ENCODE data around the gene CCDC88A. TPM values are rescaled to one million over a fixed set of nuclear protein-coding genes. Genes with fewer than 3 reads are reported as not detected.

CCDC88A gene
- total RNA-seq, 2 donors from 2014 or later = 49.0 to 50.4 TPM

DNA sequence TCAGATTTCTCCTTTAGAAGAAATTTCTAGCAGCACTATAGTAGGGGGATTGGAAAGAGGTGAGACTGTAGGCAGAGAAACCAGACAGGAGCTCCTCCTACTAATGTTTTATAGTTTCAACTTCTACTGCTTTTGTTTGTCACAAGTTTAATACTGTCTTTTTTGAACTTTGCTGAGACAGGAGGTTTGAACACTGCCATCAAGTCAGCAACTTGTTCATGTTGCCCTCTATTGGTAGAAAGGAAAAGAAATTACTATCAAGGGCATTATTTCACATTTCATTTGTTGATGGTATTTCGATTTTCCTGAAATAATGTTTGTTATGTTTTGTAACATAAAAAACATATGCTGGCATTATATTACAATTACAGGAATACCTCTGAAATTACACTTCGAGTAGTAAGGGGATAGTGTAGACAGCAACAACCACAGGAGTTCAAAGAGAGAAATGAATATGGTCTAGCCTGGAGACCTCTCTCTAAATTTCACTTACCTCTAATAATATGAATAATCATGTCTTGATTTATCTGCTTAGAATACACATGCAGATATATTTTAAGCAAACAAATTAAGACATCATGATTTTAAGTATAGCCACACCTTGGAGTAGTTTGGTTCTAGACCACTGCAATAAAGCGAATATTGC lies 12.4 kb upstream of the CCDC88A start:
- Histone ChIP-seq H3K4me1 (no peaks in the 10 kb centered on the region), H3K27ac (no peak overlapping the region), H3K27me3 (no peaks in the 10 kb centered on the region), H3K4me3 (no peak overlapping the region), H3K36me3 (replicated peaks in 1 of 2; ENCODE audit: insufficient read depth in 1 of 2, low read depth in 2 of 2) (no peaks in the 10 kb centered on the region), H3K9me3 (no peaks in the 10 kb centered on the region)
- TF ChIP-seq, protein P1, sequence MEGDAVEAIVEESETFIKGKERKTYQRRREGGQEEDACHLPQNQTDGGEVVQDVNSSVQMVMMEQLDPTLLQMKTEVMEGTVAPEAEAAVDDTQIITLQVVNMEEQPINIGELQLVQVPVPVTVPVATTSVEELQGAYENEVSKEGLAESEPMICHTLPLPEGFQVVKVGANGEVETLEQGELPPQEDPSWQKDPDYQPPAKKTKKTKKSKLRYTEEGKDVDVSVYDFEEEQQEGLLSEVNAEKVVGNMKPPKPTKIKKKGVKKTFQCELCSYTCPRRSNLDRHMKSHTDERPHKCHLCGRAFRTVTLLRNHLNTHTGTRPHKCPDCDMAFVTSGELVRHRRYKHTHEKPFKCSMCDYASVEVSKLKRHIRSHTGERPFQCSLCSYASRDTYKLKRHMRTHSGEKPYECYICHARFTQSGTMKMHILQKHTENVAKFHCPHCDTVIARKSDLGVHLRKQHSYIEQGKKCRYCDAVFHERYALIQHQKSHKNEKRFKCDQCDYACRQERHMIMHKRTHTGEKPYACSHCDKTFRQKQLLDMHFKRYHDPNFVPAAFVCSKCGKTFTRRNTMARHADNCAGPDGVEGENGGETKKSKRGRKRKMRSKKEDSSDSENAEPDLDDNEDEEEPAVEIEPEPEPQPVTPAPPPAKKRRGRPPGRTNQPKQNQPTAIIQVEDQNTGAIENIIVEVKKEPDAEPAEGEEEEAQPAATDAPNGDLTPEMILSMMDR (IDR thresholded peaks at IDR 0.05) = peak in 6 of 7 experiments; percentile 51 to 69 (median 60)
- TF ChIP-seq POLR2A (IDR thresholded peaks at IDR 0.05) = no peak
- WGBS, 2 donors = 39 to 42% methylated on average over 3 of the region's 3 CpGs
- ATAC-seq = peak; percentile 65
- no peak for DNase-seq
- intact Hi-C loops (cut with DNase I) = no loop called here

DNA sequence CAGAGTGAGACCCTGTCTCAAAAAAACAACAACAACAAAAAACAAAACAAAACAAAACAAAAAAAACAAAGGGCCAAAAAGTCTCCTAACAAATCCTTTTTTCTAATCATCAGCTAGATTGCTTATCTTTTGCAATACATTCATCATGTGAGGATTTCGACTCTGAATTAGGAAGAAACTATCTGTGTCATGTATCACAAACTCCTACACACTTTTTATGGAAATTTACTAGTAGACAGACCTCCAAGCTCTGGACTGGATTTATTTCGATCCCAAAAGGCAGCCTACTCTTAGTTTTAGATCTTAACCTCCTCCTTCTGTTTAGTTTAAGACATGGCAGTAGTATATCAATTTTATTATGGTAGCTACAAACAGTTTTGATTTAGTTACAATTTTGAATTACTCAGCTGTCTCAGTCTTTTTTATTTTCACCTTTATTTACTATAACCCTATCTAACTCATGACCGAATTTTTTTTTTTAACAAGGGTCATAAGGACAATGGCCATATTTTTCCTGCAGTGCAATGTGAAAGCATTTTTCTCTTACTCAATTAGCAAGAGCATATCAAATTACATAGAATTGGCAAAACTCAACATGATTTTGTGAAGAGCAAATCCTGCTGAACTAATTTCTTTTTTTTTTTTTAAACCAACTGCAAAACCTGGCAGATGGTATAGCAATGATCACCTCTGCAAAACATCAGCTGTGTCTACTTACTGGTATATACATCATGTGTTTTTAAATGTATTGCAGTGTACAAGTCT lies 10.7 kb upstream of the CCDC88A start:
- Histone ChIP-seq H3K27ac (no peak overlapping the region), H3K36me3 (replicated peaks in 1 of 2; ENCODE audit: insufficient read depth in 1 of 2, low read depth in 2 of 2) (no peaks in the 10 kb centered on the region), H3K4me1 (no peaks in the 10 kb centered on the region), H3K9me3 (no peaks in the 10 kb centered on the region), H3K27me3 (no peaks in the 10 kb centered on the region), H3K4me3 (no peak overlapping the region)
- TF ChIP-seq POLR2A (IDR thresholded peaks at IDR 0.05) = no peak
- TF ChIP-seq, protein P1 (IDR thresholded peaks at IDR 0.05) = no peak
- intact Hi-C loops (cut with DNase I) = no loop called here
- DNase-seq (no peak), ATAC-seq (no peak)
- WGBS, 2 donors = 63 to 65% methylated on average over 3 of the region's 3 CpGs

DNA sequence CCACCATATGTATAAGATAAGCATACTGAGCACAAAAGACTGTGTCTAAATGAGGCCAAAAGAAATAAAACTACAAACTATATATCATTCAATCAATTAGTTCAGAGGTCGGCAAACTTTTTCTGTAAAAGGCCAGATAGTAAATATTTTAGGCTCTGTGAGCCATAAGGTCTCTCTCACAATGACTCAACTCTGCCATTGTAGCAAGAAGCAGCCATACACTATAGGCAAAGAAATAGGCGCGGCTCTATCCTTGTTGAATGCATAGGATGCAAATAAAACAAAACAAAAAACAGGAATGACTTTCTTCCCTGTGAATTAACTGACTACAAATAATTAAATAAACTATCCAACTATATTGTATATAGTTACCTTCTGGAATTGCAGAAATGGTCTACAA lies 8.6 kb upstream of the CCDC88A start:
- 79 to 81% methylated on average over 3 of the region's 3 CpGs for WGBS, 2 donors
- H3K27ac ChIP-seq = no peak overlapping the region
- H3K4me3 ChIP-seq = no peak overlapping the region
- no peak for DNase-seq
- no peaks in the 10 kb centered on the region for H3K9me3 ChIP-seq
- intact Hi-C loops (cut with DNase I) = no loop called here
- TF ChIP-seq, protein P1 (IDR thresholded peaks at IDR 0.05) = no peak
- TF ChIP-seq POLR2A (IDR thresholded peaks at IDR 0.05) = no peak
- no peaks in the 10 kb centered on the region for H3K36me3 ChIP-seq (replicated peaks in 1 of 2; ENCODE audit: insufficient read depth in 1 of 2, low read depth in 2 of 2)
- ATAC-seq = no peak
- no peaks in the 10 kb centered on the region for H3K27me3 ChIP-seq
- H3K4me1 ChIP-seq = no peaks in the 10 kb centered on the region

DNA sequence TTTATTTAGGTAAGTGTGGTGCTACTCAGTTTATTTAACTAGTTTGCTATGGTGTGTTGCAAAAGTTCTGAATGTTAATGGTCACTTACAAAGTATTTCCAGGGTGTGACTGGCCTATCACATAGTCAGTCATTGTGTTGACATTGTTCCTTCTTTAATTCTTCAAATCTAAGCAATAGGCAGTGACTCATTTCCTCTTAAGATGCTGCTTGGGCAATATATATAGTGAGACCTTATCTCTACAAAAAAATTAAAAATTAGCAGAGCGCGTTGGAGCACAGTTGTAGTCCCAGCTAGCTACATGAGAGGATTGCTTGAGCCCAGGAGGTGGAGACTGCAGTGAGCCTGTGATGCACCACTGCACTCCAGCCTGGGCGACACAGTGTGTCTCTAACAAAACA lies 5.8 kb upstream of the CCDC88A start:
- intact Hi-C loops (cut with DNase I) = no loop called here
- Histone ChIP-seq H3K36me3 (replicated peaks in 1 of 2; ENCODE audit: insufficient read depth in 1 of 2, low read depth in 2 of 2) (no peaks in the 10 kb centered on the region), H3K4me3 (no peak overlapping the region), H3K27ac (no peak overlapping the region), H3K4me1 (no peaks in the 10 kb centered on the region), H3K9me3 (no peaks in the 10 kb centered on the region), H3K27me3 (no peaks in the 10 kb centered on the region)
- no peak for TF ChIP-seq POLR2A (IDR thresholded peaks at IDR 0.05)
- 70 to 73% methylated on average over 3 of the region's 3 CpGs for WGBS, 2 donors
- DNase-seq = no peak
- ATAC-seq = no peak

DNA sequence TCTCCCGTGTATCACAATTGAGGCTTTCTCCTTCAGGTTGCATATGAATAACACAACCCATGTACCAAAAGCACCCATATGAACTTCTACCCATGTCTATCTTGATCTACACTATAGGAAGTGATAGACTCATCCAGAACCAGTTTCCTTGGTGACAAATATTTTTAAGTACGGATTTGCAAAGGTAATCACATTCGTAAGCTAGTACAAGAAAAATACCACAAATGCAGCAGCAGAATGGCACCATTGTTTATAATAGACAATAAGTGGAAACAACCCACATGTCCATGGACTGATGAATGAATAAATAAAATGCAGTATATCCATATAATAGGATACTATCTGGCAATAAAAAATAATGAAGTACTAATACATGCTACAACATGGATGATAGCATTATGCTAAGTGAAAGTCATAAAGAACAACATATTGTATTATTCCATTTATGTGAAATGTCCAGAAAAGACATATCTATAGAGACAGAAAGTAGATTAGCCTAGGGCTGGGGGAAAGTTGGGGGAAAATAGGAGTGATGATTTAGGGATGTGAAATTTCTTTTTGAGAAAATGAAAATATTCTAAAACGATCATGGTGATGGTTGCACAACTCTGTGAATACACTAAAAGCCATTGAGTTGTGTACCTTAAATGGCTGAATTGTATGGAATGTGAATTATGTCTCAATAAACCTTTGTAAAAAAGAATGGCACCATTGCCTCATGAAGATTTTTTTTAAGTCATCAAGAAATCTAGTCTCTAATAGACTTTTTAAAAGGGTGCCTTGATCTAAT lies 3.4 kb upstream of the CCDC88A start:
- DNase-seq = no peak
- no peaks in the 10 kb centered on the region for H3K27me3 ChIP-seq
- no peak overlapping the region for H3K4me3 ChIP-seq
- no peaks in the 10 kb centered on the region for H3K9me3 ChIP-seq
- TF ChIP-seq, protein P1 (IDR thresholded peaks at IDR 0.05) = no peak
- TF ChIP-seq POLR2A (IDR thresholded peaks at IDR 0.05) = no peak
- intact Hi-C loops (cut with DNase I) = no loop called here
- no peak overlapping the region for H3K27ac ChIP-seq
- peaks cover 5% of the 10 kb centered on the region for H3K4me1 ChIP-seq
- no peak for ATAC-seq
- 46 to 54% methylated on average over 4 of the region's 4 CpGs for WGBS, 2 donors
- no peaks in the 10 kb centered on the region for H3K36me3 ChIP-seq (replicated peaks in 1 of 2; ENCODE audit: insufficient read depth in 1 of 2, low read depth in 2 of 2)

Measured in body of pancreas (tissue), 4 donors.